LNCAP (cell line): ENCODE measurements around the gene ZNF652.

ENCODE experiments used
- CTCF ChIP-seq: fragments of 450-650 bp; IDR thresholded peaks from 2 replicates; pipeline ENCODE4 v1.5.1; 2017; ENCODE audit warnings: mild to moderate bottlenecking

ZNF652 gene

GRCh38 chr17:49280061-49280460, 82.0 kb downstream of the ZNF652 start:
- no peak for TF ChIP-seq CTCF

- no peak for TF ChIP-seq CTCF
Measured at GRCh38 chr17:49278076-49278475, 84.0 kb downstream of the ZNF652 start.

GRCh38 chr17:49277638-49278037, 84.4 kb downstream of the ZNF652 start:
- TF ChIP-seq CTCF = no peak

GRCh38 chr17:49269356-49269755, 92.7 kb downstream of the ZNF652 start:
- TF ChIP-seq CTCF = no peak

DNA sequence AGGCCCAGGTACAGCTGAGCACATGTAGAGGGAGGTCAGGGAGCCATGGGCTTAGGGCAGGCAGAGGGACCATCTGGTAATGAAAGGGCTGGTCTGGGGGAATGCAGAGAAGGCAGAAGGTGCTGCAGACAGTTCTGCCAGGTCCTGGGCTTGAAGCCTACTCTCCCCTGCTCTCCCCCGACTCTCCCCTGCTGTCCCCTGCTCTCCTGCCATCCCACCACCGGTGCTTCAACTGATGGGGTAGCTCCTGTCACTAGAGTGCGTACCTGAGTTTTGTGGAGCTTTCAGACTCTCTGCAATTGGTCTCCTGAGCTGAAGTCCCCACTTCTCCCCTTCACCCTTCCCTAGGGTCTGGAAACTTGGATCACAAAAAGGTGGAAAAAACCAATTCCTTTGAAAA, 94.1 kb downstream of the ZNF652 start:
- TF ChIP-seq CTCF = no peak

DNA sequence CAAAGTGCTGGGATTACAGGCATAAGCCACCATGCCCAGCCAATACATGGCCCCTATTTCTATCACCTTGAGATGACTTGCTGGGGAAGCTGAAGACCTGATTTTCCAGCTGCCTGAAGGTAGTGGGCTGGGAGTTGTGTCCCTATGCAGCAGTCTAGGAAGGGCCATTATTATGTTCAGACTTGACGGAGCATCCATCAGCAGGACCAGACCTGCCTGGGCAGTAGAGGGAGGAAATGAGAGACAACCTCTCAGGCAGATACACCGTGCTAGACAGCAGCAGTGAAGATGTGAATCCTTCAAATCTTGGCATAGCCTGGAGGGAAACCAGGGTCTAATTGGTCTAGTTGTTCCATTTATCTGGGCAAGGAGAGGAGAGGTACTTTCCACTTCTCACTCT, 95.8 kb downstream of the ZNF652 start:
- TF ChIP-seq CTCF = no peak

- no peak for TF ChIP-seq CTCF
Measured at GRCh38 chr17:49260817-49261291, 101.2 kb downstream of the ZNF652 start.
